Ishikawa (cell line): ENCODE results near the gene NTF3.

ENCODE experiments used
- CEBPB ChIP-seq: IDR thresholded peaks from 2 replicates; pipeline ENCODE4 v1.6.1; 2012
- CREB1 ChIP-seq: IDR thresholded peaks from 2 replicates; pipeline ENCODE4 v1.6.1; 2012; ENCODE audit warnings: low read depth
- EGR1 ChIP-seq: IDR thresholded peaks from 2 replicates; pipeline ENCODE4 v1.6.1; 2012
- EP300 ChIP-seq: IDR thresholded peaks from 2 replicates; pipeline ENCODE4 v1.6.1; 2012; ENCODE audit warnings: borderline replicate concordance
- FOXM1 ChIP-seq: IDR thresholded peaks from 2 replicates; pipeline ENCODE4 v1.6.1; 2012; ENCODE audit warnings: low read depth, borderline replicate concordance
- NFIC ChIP-seq: IDR thresholded peaks from 2 replicates; pipeline ENCODE4 v1.6.1; 2012
- RAD21 ChIP-seq: IDR thresholded peaks from 2 replicates; pipeline ENCODE4 v1.6.1; 2012; ENCODE audit warnings: low read depth
- REST ChIP-seq: IDR thresholded peaks from 2 replicates; pipeline ENCODE4 v1.6.1; 2012; ENCODE audit warnings: low read depth, mild to moderate bottlenecking
- TAF1 ChIP-seq: IDR thresholded peaks from 2 replicates; pipeline ENCODE4 v1.6.1; 2012; ENCODE audit warnings: low read depth, mild to moderate bottlenecking
- TCF12 ChIP-seq: IDR thresholded peaks from 2 replicates; pipeline ENCODE4 v1.6.1; 2012; ENCODE audit warnings: low read depth
- TEAD4 ChIP-seq: IDR thresholded peaks from 2 replicates; pipeline ENCODE4 v1.6.1; 2012
- YY1 ChIP-seq: IDR thresholded peaks from 2 replicates; pipeline ENCODE4 v1.6.1; 2012; ENCODE audit warnings: low read depth
- ZBTB7A ChIP-seq: IDR thresholded peaks from 2 replicates; pipeline ENCODE4 v1.6.1; 2012; ENCODE audit warnings: low read depth
- TF ChIP-seq, protein P1 (sequence below): IDR thresholded peaks from 2 replicates; pipeline ENCODE4 v1.6.1; 2012
- TF ChIP-seq, protein P2 (sequence below): IDR thresholded peaks from 2 replicates; pipeline ENCODE4 v1.6.1; 2012

NTF3 gene

DNA sequence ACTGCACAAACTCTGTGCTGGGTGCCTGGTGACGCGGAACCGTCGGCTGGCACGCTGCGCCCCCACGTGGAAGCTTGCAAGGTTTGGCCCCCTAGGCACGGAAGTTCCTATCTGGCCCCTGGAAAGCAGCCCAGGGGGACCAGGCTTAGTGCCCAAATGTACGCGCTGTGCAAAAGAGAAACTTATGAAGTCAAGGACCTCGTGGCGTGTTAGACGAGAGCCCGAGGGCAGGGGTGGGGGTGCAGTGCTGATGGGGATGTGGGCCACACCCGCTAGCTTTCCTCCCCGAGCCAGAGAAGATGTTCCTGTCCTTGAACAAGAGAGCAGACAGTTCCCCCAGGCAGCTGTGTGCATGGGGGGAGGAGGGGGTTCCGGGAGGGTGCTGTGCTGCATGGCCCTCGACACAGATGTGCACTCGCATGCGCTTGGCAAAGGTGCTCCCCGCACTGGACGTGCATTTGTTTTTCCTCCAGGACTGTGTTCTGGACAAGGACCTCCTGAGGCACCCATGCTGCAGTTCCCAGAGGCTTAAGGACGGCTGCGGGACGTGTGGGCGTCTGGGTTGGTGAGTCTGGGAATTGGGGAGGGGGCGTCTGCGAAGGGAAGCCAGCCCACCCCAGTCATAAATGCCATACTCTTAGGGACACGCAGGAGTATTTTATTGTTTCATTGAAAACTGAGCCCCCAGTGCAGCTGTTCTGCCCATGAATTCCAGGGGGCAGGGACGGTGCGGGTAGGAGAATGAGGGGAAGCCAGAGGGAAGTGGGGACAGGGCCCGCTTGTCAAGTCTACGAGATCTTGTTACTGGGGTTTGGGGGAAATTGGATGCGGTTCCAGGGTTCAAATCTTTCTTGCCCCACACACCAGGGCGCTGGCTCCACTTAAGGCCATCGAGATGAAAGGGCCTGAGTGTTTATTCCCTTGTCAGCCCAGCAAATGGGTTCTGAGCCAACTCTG lies 80.0 kb downstream of the NTF3 start:
- TF ChIP-seq RAD21 = peak; percentile 31; the same call in 1 of the 2 replicates
- TF ChIP-seq TEAD4 = no peak

DNA sequence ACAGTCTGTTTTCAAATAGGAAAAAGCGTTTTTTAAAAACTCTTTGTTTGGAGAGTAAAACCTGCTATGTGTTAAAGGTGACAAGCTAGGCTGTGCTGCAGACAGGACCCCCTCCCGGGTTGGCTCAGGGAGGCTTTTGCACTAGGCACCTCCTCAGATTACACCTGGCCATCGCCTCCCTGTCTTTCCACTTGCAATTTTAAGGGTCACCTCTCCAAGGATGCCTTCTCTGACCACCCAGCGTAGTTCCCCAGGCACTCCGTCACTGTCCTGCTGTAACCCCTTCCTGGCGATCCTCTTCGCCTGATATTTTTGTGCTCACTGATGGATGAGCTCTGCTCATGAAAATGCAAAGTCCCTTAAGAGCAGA lies 80.7 kb downstream of the NTF3 start:
- TF ChIP-seq YY1 (no peak), CREB1 (no peak), TAF1 (no peak), REST (no peak), NFIC (no peak), FOXM1 (no peak), EP300 (no peak), TEAD4 (no peak), TCF12 (no peak), ZBTB7A (no peak), RAD21 (no peak), CEBPB (no peak), EGR1 (no peak)
- TF ChIP-seq, protein P1, sequence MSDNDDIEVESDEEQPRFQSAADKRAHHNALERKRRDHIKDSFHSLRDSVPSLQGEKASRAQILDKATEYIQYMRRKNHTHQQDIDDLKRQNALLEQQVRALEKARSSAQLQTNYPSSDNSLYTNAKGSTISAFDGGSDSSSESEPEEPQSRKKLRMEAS = no peak
- TF ChIP-seq, protein P2, sequence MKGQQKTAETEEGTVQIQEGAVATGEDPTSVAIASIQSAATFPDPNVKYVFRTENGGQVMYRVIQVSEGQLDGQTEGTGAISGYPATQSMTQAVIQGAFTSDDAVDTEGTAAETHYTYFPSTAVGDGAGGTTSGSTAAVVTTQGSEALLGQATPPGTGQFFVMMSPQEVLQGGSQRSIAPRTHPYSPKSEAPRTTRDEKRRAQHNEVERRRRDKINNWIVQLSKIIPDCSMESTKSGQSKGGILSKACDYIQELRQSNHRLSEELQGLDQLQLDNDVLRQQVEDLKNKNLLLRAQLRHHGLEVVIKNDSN = no peak

- TF ChIP-seq, protein P2 = no peak
- TF ChIP-seq REST (no peak), NFIC (no peak), EP300 (no peak), EGR1 (no peak), CREB1 (no peak), CEBPB (no peak), FOXM1 (no peak), ZBTB7A (no peak), TAF1 (no peak), TEAD4 (no peak)
- TF ChIP-seq, protein P1 = no peak
Observed at GRCh38 chr12:5513406-5513805, 81.5 kb downstream of the NTF3 start.

- TF ChIP-seq YY1 = no peak
- TF ChIP-seq ZBTB7A = no peak
- no peak for TF ChIP-seq TAF1
- TF ChIP-seq, protein P2 = no peak
- TF ChIP-seq NFIC = no peak
Observed at GRCh38 chr12:5514016-5514415, 82.1 kb downstream of the NTF3 start.

- TF ChIP-seq CEBPB (no peak), NFIC (no peak), FOXM1 (no peak), TEAD4 (no peak), REST (no peak), RAD21 (no peak)
- TF ChIP-seq, protein P2 = no peak
Observed at GRCh38 chr12:5514545-5514944, 82.6 kb downstream of the NTF3 start.
